Osteoblast (primary cell): ENCODE results near the gene PDHX. TPM values are rescaled to one million over a fixed set of nuclear protein-coding genes. Genes with fewer than 3 reads are reported as not detected.

Experiments used
- DNase-seq: peaks from one replicate; pipeline ENCODE4 v3.0.0; 2011; ENCODE audit warnings: low spot score, mixed read lengths; ENCODE audit not compliant: insufficient read length; ENCODE audit errors: missing footprints
- H2AFZ ChIP-seq: 2 replicates; pipeline ENCODE4 v1.6.0; 2011; ENCODE audit warnings: mild to moderate bottlenecking, low read length
- H3K27ac ChIP-seq: 2 replicates; pipeline ENCODE4 v1.5.1; 2011; ENCODE audit warnings: mild to moderate bottlenecking, low read depth, low read length, moderate library complexity
- H3K27me3 ChIP-seq: 2 replicates; pipeline ENCODE4 v1.6.0; 2012; ENCODE audit warnings: mild to moderate bottlenecking, control low read depth, inconsistent platforms, low read length, moderate library complexity; ENCODE audit not compliant: insufficient read depth
- H3K36me3 ChIP-seq: 2 replicates; pipeline ENCODE4 v1.5.1; 2011; ENCODE audit warnings: mild to moderate bottlenecking, low read length, control low read depth, moderate library complexity; ENCODE audit not compliant: insufficient read depth
- H3K4me1 ChIP-seq: 2 replicates; pipeline ENCODE4 v1.5.1; 2011; ENCODE audit warnings: mild to moderate bottlenecking, low read length, control low read depth, moderate library complexity; ENCODE audit not compliant: insufficient read depth
- H3K4me2 ChIP-seq: 2 replicates; pipeline ENCODE4 v1.6.0; 2011; ENCODE audit warnings: mild to moderate bottlenecking, low read length; ENCODE audit not compliant: insufficient read depth
- H3K4me3 ChIP-seq: fragments of 200-600 bp; sonication (generic); 3 replicates; pipeline ENCODE4 v1.5.1; 2012; ENCODE audit warnings: mild to moderate bottlenecking, low read length, inconsistent platforms; ENCODE audit not compliant: insufficient read depth
- H3K79me2 ChIP-seq: 2 replicates; pipeline ENCODE4 v1.6.0; 2012; ENCODE audit warnings: mild to moderate bottlenecking, low read length, control low read depth, inconsistent platforms; ENCODE audit not compliant: insufficient read depth
- H3K9me3 ChIP-seq: 2 replicates; pipeline ENCODE4 v1.5.1; 2011; ENCODE audit warnings: low read depth, low read length, control low read depth
- H4K20me1 ChIP-seq: 2 replicates; pipeline ENCODE4 v1.6.0; 2012; ENCODE audit warnings: mild to moderate bottlenecking, low read length, control low read depth; ENCODE audit not compliant: insufficient read depth
- total RNA-seq: library from RNA; depleted of rRNA; stranded (reverse); fragments of >200 nt; gene quantifications from 2 replicates; pipeline ENCODE4 v1.2.3, GENCODE V29; 2012
- TF ChIP-seq, protein P1 (sequence below): IDR thresholded peaks from 2 replicates; pipeline ENCODE4 v1.5.1; 2011; ENCODE audit warnings: mild to moderate bottlenecking, low read depth, low read length, moderate library complexity; ENCODE audit errors: extremely low read depth

The PDHX gene
- total RNA-seq, 1 donor, result 29.7 TPM

DNA sequence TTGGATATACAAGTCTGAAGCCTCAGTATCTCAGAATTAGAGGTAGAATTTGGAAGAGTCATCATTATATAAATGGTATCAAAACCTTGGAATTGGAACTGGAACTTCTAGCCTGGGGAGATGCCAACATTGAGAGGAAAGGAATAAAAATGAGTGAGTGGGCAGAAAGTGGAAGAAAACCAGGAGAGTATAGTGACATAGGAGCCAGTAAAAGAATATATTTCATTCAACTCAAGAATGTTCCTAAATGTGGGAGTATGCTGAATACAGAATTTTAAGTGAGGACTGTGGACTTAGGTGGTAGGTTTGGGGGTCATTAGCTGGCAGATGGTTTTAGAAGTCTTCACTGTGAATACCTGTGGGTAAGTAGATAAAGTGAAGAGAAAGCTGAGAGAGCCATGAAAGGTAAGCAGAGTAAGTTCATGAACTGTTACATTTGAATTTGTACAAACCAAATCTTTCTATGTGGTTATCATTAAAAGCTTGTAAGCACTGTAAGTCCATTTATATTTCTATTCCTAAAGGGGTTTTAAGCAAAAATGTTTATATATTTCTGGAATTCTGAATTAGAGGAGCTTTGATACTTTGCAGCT is 60.2 kb downstream of the PDHX start:
- TF ChIP-seq, protein P1, sequence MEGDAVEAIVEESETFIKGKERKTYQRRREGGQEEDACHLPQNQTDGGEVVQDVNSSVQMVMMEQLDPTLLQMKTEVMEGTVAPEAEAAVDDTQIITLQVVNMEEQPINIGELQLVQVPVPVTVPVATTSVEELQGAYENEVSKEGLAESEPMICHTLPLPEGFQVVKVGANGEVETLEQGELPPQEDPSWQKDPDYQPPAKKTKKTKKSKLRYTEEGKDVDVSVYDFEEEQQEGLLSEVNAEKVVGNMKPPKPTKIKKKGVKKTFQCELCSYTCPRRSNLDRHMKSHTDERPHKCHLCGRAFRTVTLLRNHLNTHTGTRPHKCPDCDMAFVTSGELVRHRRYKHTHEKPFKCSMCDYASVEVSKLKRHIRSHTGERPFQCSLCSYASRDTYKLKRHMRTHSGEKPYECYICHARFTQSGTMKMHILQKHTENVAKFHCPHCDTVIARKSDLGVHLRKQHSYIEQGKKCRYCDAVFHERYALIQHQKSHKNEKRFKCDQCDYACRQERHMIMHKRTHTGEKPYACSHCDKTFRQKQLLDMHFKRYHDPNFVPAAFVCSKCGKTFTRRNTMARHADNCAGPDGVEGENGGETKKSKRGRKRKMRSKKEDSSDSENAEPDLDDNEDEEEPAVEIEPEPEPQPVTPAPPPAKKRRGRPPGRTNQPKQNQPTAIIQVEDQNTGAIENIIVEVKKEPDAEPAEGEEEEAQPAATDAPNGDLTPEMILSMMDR, result no peak
- Histone ChIP-seq H2AFZ (no peak overlapping the region), H3K27me3 (no peaks in the 10 kb centered on the region), H3K27ac (peak overlapping the region; percentile 83), H3K4me3 (peak overlapping the region; percentile 47), H3K9me3 (no peaks in the 10 kb centered on the region), H3K36me3 (peaks cover 7% of the 10 kb centered on the region), H3K4me1 (peaks cover 44% of the 10 kb centered on the region), H3K79me2 (peaks cover 8% of the 10 kb centered on the region), H4K20me1 (no peaks in the 10 kb centered on the region), H3K4me2 (peak overlapping the region; percentile 67)
- peak; percentile 25 for DNase-seq

DNA sequence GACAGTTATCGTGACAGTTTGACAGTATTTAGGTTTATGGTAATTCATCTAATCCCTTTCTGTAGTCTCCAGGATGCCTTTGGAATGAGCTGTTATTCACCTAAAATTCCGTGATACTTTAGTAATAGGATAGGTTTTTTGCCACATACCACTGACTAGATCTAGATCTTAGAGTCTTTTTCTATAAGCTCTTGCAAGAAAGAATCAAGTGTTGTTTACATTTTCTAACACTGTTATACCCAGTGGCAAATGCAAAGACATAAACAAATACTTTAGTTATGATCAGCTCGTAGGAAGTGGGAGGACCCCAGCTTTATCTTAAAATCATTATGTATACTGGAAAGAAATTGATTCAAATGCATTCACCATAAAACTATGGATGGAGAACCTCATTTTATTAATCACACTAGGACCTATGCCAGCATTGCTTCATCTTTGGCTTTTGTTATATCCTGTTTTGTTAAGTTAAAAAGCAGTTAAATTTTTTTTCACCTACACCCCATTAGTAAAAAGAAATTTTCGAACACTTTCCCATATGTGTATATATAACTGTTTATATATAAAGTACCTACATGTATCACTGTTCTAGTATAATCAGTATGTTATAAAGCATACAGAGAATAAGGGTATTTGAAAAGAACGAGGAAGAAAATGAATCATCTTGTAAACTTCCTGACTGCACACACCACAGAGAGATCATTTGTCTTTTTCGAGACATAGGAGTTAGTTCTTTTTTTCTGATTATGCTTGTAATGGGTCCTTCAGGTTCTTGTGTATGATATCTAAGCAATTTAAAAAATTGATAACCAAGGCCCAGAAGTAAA is 60.9 kb downstream of the PDHX start:
- H3K36me3 ChIP-seq, result peaks cover 7% of the 10 kb centered on the region
- H4K20me1 ChIP-seq, result no peaks in the 10 kb centered on the region
- peak overlapping the region; percentile 83 for H3K27ac ChIP-seq
- TF ChIP-seq, protein P1, result no peak
- H3K9me3 ChIP-seq, result no peaks in the 10 kb centered on the region
- peaks cover 8% of the 10 kb centered on the region for H3K79me2 ChIP-seq
- no peak overlapping the region for H2AFZ ChIP-seq
- peak; percentile 79 for DNase-seq
- H3K4me2 ChIP-seq, result peak overlapping the region; percentile 67
- H3K4me3 ChIP-seq, result no peak overlapping the region
- no peaks in the 10 kb centered on the region for H3K27me3 ChIP-seq
- H3K4me1 ChIP-seq, result peaks cover 44% of the 10 kb centered on the region

DNA sequence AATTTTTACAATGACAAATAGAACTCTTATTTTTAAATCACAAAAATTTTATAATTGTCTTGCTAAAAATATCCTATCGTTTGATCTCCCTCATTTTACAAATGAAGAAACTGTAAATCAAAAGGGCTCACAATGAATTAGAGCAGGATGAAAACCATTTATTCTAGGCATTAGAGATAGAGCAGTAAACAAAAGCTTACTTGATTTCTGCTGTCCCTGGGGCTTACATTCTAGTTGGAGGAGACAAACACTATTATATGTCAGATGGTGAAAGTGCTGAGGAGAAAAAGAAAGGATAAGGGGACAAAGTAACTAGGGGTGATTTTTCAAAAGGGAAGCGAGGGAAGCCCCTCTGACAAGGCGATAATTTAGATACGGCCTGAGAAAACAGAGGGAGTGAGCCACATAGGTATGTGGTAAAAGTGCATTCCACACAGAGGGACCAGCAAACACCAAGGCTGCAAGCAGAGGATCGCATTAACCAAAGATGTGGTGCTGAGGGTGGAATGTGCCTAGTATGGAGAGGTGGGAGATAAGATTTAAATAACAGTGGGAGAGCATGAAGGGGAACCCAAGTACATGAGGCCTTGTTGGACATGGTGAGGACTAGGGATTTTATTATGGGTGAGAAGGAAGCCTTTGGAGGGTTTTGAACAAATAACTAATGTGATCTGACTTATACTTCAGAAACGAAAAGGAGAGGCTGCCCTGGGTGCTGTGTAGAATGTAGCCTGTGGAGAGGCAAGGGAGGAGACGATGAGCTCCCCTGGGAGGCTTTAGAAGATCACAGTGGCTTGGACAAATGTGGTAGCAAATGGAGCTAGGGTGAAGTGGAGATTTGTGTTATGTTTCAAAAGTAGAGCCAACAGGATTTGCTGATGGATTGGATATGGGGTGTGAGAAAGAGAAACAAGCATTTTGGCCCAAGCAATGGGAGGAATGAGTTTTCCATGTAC is 62.1 kb downstream of the PDHX start:
- no peaks in the 10 kb centered on the region for H3K9me3 ChIP-seq
- H3K4me3 ChIP-seq, result no peak overlapping the region
- peak overlapping the region; percentile 83 for H3K27ac ChIP-seq
- H3K27me3 ChIP-seq, result no peaks in the 10 kb centered on the region
- TF ChIP-seq, protein P1, result no peak
- no peak overlapping the region for H3K4me2 ChIP-seq
- H3K4me1 ChIP-seq, result peaks cover 40% of the 10 kb centered on the region
- H3K79me2 ChIP-seq, result peaks cover 8% of the 10 kb centered on the region
- H4K20me1 ChIP-seq, result no peaks in the 10 kb centered on the region
- no peak overlapping the region for H2AFZ ChIP-seq
- no peak for DNase-seq
- peaks cover 7% of the 10 kb centered on the region for H3K36me3 ChIP-seq
